Measurements from ENCODE around the gene TM9SF4.
"Not testable (repeated sequence)": the region's sequence is repeated elsewhere in the genome, so short reads cannot be mapped to it uniquely, and the experiment has no call there.

TM9SF4 gene

GRCh38 chr20:32098786-32099185, 10.7 kb upstream of the TM9SF4 start:
- no peak for DNase-seq

- no peak for DNase-seq
Observed at GRCh38 chr20:32108814-32109391, 611 bp upstream of the TM9SF4 start.

DNA sequence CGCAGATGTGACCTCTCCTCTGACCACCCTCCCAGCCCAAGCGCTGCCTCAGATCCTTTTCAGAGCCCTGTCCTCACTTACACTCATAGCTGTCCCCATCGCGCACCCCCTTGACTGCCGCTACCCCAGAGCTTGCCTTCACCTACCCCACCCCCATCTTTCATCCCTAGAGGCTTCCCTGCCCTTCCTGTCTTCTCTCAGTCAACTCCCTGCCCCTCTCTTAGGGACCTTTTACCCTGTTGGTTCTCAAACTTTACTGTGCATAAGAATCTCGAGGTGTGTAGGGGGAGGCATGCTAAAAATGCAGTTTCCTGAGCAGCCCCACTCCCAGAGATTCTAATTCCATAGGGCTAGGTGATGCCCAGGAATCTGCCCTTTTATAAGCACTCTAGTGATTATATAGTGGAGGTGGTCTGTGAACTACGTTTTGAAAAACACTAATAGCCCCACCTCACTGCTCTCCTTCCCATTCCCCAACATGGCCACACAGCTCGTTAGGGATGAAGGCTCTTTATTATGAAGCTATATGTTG, 725 bp downstream of the TM9SF4 start:
- peak in 1 of 2 experiments; percentile 12 for DNase-seq

- DNase-seq: no peak
Observed at GRCh38 chr20:32110727-32111126, 1.2 kb downstream of the TM9SF4 start.

DNA sequence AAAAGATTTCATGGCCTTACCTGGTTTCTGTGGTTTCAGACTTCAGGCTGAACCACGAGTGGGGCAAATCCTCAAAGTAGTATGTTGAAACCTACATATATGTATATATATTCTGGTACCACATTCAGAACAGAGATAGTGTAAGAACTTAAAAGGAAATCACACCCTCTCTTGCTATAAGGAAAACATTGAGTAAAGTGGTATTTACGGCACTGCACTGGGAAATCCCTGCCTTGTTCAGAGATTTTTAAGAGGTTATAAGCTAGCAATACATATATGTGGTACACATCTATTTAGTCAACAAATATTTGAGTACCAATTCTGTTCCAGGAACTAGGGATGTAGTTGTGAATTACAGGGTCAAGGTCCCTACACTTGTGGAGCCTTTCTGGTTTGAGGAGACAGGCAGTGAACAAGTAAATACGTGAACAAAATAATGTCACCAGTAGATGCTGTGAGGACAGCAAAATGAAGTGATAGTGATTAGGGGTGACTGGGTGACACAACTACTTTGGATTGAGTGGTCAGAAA, 1.7 kb downstream of the TM9SF4 start:
- no peak for DNase-seq

DNA sequence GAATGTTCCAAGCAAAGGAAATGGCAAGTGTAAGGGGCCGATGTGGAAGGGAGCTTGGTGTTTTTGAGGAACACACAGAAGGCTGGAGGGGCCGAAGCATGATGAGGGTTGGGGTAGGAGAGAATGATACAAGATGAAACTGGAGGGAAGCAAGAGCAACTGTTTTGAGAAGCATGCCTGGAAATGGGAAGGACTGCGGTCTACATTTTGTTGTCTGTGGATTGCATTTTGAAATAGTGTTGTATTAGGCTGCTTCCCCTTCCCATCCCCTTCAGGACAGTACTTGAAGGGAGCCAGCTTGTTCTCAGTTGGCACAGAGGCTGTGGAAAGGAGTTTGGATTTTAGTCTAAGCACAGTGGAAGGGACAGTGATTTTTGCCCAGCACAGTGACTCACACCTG, 2.2 kb downstream of the TM9SF4 start:
- DNase-seq: no peak

DNA sequence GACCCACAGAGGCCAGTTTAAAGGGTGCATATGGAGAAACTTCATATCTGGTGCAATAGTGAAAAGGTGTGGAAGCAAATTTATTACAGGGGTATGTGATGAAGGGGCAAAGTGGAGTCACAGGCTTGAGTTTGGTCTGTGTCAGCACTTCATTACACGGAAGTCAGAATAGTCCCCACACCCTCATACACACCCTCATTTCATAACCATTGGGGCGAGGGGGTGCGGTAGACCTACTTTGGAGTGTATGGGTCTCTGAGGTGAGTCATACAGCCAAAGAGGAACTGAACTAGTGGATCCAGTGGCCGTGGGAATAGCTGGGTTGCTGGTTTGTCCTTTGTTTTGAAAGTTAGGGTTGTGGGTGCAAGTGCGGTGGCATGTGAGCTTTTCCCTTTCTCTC, 3.3 kb downstream of the TM9SF4 start:
- DNase-seq: no peak

GRCh38 chr20:32113591-32114260, 4.2 kb downstream of the TM9SF4 start:
- DNase-seq: no peak

- no peak for DNase-seq
Observed at GRCh38 chr20:32114305-32114960, 4.9 kb downstream of the TM9SF4 start.

- DNase-seq: no peak
Observed at GRCh38 chr20:32115211-32115767, 5.8 kb downstream of the TM9SF4 start.

GRCh38 chr20:32116079-32116521, 6.6 kb downstream of the TM9SF4 start:
- peak; percentile 62 to 94 for DNase-seq

GRCh38 chr20:32116796-32117195, 7.3 kb downstream of the TM9SF4 start:
- DNase-seq: not testable (repeated sequence)

DNA sequence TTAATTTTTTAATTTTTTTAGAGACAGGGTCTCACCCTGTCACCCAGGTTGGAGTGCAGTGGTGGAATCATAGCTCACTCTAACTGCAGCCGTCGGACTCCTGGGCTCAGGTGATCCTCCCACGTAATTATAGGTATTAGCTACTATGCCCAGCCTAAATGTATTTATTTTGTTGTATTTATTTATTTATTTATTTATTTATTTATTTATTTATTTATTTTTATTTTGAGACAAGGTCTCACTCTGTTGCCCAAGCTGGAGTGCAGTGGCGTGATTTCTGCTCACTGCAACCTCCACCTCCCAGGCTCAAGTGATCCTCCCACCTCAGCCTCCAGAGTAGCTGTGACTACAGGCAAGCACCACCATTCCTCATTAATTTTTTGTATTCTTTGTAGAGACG, 8.9 kb downstream of the TM9SF4 start:
- not testable (repeated sequence) for DNase-seq

- DNase-seq: no peak
Observed at GRCh38 chr20:32119734-32120133, 10.2 kb downstream of the TM9SF4 start.

DNA sequence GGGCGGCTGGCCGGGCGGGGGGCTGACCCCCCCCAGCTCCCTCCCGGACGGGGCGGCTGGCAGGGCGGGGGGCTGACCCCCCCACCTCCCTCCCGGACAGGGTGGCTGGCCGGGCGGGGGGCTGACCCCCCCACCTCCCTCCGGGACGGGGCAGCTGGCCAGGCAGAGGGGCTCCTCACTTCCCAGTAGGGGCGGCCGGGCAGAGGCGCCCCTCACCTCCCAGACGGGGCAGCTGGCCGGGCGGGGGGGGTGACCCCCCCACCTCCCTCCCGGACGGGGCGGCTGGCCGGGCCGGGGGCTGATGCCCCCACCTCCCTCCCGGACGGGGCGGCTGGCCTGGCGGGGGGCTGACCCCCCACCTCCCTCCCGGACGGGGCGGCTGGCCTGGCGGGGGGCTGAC, 12.4 kb downstream of the TM9SF4 start:
- DNase-seq: not testable (repeated sequence)

- no peak for DNase-seq
Observed at GRCh38 chr20:32123088-32123487, 13.6 kb downstream of the TM9SF4 start.

DNA sequence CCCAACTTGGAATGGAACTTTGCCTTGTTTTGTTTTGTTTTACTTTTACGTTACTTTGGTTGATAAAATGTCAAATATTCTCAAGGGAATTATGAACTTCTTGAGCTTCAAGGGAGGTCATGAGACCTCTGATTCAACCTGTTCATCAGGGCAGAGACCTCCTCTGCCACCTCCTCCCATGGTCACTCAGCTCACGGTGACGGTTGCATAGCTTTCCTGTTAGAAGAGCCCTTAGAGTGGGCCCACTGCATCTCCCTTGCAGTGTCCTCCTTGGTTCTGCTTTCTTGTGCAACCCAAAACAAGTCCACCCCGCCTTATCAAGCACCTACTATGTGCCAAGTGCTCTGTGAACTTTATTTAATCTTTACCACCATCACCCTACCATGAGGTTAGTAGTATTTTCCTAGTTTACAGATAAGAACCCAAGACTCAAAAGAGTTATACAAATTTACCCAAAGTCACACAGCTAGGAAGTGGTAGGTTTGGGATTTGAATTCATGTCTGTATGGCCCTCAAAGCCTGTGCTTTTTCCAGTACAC, 15.5 kb downstream of the TM9SF4 start:
- DNase-seq: no peak

DNA sequence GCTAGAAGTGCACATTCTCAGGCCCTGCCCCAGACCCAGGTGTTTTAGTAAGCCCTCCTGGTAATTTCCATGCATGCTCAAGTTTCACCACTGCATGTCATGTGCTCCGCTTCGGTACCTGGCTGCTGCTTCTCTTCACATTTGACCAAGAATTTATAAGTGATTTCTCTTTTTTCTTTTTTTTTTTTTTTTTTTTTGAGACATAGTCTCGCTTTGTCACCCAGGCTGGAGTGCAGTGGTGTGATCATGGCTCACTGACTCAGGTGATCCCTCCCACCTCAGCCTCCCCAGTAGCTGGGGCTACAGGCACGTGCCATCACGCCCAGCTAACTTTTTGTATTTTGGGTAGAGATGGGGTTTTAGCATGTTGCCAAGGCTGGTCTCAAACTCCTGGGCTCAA, 16.0 kb downstream of the TM9SF4 start:
- DNase-seq: no peak

DNA sequence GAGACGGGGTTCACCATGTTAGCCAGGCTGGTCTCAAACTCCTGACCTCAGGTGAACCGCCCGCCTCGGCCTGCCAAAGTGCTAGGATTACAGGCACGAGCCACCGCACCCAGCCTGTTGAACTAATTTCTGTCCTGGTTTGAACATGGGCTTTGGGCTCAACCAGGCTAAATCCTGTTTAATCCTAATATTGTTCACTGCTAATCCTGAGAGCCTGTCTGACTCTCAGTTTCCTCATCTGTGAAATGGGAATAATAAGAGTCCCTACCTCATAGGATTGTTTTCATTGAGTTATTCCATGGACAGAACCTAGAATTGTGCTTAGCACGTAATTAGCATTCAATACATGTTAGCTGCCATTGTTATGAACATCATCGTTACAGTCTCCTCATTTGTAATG, 17.4 kb downstream of the TM9SF4 start:
- no peak for DNase-seq

DNA sequence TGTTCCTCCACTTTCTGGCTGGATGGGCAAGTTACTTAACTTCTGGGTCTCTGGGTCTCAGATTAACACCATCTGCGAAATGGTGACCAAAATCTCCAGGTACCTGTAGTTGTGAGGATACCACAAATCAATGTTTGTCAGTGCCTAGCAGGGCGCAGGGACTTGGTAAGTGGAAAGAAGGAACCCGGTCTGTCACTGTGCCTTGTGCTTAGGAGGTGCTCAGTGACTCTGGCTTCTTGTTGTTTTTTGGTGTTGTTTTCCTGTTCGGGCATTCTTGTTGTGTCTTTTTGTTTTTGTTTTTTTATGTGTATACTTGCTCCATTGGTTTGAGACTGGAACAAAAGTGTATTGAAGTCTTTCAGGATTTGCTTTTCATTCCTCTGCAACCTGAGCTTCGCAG, 17.8 kb downstream of the TM9SF4 start:
- DNase-seq: no peak

DNA sequence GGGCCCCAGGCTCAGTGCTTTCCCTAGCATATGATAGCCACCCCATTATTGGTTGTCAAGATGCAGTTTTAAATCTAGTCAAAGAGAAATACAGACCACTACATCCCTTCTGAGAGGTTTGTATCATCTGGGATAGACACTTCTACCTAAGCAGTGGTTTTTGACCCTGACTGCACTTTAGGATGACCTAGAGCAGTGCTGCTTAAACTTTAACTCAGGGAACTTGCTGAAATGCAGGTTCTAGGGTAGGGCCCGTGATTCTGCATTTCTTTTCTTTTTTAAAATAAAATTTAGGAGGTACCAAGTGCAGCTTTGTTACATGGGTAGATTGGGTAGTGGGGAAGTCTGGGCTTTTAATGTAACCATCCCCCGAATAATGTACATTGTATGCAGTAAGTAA, 18.7 kb downstream of the TM9SF4 start:
- DNase-seq: no peak

- no peak for DNase-seq
Observed at GRCh38 chr20:32129863-32130262, 20.3 kb downstream of the TM9SF4 start.

DNA sequence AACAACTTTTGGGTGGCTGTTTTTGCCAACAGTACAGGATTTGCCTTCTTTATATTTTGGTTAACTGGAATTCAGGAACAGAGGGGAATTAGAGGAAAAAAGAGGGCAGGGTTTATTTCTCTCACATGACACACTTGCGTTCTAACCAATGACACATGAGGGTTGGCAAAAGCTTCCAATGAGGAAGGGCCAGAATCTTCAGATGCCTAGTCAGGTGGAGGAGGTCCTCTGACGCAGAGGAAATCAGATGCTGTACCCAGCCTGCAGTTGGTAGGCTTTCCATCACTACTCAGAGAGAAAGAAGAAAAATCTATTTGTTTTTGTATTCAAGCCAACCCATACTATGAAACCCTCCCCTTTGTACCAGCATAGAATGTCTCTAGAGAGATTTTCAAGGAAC, 20.8 kb downstream of the TM9SF4 start:
- DNase-seq: no peak
